Smooth muscle cell of the brain vasculature (primary cell): ENCODE measurements around the gene RBM18.

Experiments used
- DNase-seq: peaks from one replicate; pipeline ENCODE4 v3.0.0-alpha.2; 2012; ENCODE audit warnings: low read depth, low spot score

The RBM18 gene

GRCh38 chr9:122204491-122204890 lies 60.1 kb downstream of the RBM18 start:
- no peak for DNase-seq

- no peak for DNase-seq
Measured at GRCh38 chr9:122204055-122204454, 60.6 kb downstream of the RBM18 start.

GRCh38 chr9:122202111-122202510 lies 62.5 kb downstream of the RBM18 start:
- no peak for DNase-seq

GRCh38 chr9:122201641-122202040 lies 63.0 kb downstream of the RBM18 start:
- DNase-seq = peak; percentile 40

- no peak for DNase-seq
Measured at GRCh38 chr9:122200960-122201595, 63.6 kb downstream of the RBM18 start.

GRCh38 chr9:122197882-122198281 lies 66.8 kb downstream of the RBM18 start:
- no peak for DNase-seq

- no peak for DNase-seq
Measured at GRCh38 chr9:122197426-122197825, 67.2 kb downstream of the RBM18 start.

- no peak for DNase-seq
Measured at GRCh38 chr9:122195875-122196274, 68.8 kb downstream of the RBM18 start.

GRCh38 chr9:122193651-122194050 lies 71.0 kb downstream of the RBM18 start:
- DNase-seq = no peak

GRCh38 chr9:122192914-122193525 lies 71.6 kb downstream of the RBM18 start:
- DNase-seq = no peak

- no peak for DNase-seq
Measured at GRCh38 chr9:122192261-122192875, 72.3 kb downstream of the RBM18 start.

- no peak for DNase-seq
Measured at GRCh38 chr9:122191584-122191983, 73.1 kb downstream of the RBM18 start.

GRCh38 chr9:122190597-122191381 lies 73.9 kb downstream of the RBM18 start:
- DNase-seq = no peak

- DNase-seq = no peak
Measured at GRCh38 chr9:122188369-122188768, 76.3 kb downstream of the RBM18 start.
